SIG-M5 (cell line): ENCODE data around the gene LRRC3.

Experiments
- DNase-seq: peaks from one replicate; lab custom pipeline; 2025; lab: John Stamatoyannopoulos, UW

LRRC3 gene

GRCh38 chr21:44424608-44425306 is 30.6 kb upstream of the LRRC3 start:
- DNase-seq = no peak

DNA sequence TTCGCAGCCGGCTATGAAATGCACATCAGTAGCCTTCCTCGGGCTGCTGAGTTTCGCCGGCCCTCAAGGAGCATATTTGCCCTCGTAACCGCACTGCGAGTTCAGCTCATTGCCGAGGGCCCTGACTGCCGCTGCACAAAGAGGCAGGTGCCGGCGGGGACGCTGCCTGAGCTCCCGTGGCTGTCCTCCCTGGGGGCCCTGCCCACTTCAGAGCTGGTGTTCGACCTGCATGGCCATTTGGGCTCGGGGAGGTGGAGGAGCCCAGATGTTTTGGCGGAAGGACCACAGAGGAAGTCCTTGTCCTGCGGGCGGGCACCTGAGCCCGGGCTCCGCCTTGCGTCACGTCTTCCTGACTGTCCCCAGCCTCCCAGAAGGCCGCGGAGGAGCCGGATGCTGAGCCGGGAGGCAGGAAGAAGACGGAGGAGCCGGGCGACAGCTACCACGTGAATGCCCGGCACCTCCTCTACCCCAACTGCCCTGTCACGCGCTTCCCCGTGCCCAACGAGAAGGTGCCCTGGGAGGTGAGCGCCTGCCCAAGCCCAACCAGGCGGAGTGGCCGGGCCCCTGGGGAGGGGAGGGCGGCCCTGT is 29.9 kb upstream of the LRRC3 start:
- DNase-seq = no peak

GRCh38 chr21:44425895-44426662 is 29.2 kb upstream of the LRRC3 start:
- no peak for DNase-seq

GRCh38 chr21:44426663-44427191 is 28.6 kb upstream of the LRRC3 start:
- no peak for DNase-seq

DNA sequence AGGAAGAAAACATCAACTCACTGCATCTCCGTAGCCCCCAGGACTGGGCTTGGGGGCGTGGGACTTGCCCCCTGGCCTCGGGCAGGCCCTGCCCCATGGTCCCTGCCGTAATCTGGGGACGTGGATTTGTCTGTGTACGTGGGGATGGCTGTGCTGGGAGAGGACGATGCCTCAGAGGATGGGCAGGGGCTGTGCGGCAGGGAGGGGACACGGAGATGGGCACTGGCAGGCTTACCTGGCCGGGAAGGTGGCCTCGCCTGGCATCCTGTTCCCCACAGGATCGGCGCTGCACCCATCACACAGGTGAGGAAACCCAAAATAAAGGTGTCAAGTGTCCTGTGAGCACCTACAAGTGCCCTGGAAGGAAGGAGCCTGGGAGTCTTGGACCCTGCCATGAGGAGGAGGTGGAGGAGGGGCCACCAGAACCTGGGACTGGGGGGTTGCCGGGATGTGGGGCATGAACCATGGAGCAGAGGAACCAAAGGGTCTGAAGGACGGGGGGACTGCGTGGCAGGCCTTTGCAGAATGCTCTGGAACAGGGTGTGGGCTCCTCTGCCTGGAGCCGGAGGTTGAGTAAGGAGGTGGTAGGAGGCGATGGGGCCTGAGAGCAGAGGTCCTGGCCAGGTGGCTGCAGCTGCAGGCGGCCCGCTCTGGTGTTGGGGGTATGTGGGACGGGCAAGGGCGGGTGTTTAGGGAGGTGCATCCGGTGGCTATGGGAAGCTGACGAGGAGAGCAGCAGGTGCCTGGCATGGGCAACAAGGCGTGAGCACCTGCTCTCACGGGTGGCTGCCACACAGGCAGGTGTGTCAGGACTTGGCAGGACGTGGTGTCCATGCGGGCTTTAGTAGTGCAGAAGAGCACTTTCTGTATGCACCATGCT is 27.8 kb upstream of the LRRC3 start:
- no peak for DNase-seq

DNA sequence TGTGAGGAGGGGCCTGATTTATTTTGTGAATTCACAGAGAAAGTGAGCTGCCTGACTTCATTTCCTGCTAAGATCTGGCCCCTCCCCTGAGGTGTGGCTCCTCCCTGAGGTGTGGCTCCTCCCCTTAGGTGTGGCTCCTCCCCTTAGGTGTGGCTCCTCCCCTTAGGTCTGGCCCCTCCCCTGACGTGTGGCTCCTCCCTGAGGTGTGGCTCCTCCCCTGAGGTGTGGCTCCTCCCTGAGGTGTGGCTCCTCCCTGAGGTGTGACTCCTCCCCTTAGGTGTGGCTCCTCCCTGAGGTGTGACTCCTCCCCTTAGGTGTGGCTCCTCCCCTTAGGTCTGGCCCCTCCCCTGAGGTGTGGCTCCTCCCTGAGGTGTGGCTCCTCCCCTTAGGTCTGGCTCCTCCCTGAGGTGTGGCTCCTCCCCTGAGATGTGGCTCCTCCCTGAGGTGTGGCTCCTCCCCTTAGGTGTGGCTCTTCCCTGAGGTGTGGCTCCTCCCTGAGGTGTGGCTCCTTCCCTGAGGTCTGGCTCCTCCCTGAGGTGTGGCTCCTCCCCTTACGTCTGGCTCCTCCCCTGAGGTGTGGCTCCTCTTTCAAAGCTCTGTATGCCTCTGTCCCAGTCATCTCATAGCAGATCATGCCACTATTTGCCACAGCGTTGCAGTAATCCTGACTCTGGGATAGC is 26.9 kb upstream of the LRRC3 start:
- peak; percentile 26 for DNase-seq

GRCh38 chr21:44429894-44430293 is 25.4 kb upstream of the LRRC3 start:
- no peak for DNase-seq

- no peak for DNase-seq
Measured at GRCh38 chr21:44431300-44431699, 24.0 kb upstream of the LRRC3 start.

DNA sequence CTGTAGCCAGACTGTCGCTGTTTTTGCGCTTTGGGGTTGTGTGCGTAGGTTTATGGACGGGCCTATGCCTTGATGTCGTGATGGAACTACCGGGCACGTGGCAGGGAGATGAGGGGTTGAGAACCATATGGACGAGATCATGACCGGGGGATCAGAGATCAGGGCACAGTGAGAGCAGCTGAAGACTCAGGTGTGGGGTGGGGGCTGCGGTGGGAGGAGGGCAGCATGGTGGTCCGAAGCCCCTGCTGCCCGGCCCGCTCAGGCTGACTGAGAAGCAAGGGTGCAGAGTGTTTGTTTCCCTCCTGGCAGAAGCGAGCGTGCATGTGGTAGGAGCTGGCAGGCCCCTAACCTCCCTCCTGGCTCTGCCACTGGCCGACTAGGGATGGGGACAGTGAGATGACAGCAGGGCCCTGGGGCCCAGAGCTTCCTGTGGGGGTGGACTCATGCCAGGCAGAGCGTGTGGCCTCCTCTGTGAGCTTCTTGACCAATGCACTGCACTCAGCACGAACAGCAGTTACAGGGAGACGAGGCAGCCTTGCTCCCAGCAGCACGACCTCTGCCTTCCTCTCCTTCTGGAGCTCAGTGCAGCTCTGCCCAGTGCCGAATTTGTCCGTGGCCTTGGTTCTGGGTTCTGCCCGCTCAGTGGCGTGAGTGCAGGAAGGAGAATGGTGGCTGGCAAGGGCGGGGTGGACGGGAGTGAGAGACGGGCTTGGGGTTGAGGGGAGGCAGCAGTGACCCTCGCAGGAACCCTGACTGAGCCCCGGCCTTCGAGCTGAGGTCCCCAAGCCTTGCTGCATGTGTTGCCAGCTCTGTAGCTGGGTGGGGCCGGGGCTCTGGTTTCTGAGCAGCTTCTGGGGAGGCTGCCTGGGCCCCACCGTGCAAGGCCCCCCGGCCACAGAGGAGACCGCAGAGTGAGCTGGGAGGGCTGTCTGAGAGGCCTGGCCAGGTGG is 22.2 kb upstream of the LRRC3 start:
- DNase-seq = no peak

DNA sequence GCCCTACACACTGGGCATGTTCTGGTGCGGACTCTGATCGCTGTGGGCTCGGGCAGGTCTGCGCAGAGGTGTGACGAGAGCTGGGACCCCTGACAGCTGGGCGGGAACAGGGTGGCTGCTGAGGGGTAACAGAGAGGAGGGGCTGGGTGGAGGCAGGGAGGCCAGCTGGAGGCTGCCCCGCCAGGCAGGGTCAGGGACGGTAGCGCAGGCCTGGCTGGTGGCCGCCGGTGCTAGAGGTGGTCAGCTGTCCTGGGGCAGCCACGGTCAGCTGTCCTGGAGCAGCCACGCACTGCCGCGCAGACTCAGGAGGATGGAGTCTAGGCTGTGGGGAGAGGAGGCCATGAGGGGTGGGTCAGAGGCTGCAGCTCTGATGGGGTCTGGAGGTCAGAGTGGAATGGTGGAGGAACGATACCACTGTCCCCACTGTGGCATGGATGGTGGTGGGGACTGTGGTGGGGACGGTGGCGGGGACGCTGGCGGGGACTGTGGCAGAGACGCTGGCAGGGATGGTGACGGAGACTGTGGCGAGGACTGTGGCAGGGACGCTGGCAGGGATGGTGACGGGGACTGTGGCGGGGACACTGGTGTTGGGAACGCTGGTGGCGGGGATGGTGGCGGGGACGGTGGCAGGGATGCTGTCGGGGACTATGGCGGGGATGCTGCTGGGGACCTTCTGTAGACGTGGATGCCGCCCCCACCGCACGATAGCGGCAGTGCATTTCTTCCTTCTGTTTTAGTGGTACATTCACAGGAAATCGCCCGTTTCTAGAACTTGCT is 21.3 kb upstream of the LRRC3 start:
- DNase-seq = no peak

DNA sequence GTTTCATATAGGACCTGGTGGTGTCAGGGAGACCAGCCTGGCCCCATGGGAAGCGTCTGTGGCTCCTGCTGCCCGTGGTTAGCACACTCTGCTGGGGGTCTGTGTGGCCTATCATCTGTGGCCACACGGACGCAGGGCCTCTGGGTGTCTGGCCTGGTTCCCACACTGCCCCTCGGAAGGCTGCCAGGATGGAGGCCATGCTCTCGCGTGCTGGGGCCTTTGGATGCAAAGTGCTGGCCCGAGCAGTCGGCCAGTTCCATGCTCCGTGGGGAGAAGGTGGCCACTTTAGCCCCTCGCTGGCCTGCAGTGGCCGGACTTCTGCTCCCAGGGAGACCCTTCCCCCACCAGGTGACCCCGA is 20.8 kb upstream of the LRRC3 start:
- DNase-seq = no peak

DNA sequence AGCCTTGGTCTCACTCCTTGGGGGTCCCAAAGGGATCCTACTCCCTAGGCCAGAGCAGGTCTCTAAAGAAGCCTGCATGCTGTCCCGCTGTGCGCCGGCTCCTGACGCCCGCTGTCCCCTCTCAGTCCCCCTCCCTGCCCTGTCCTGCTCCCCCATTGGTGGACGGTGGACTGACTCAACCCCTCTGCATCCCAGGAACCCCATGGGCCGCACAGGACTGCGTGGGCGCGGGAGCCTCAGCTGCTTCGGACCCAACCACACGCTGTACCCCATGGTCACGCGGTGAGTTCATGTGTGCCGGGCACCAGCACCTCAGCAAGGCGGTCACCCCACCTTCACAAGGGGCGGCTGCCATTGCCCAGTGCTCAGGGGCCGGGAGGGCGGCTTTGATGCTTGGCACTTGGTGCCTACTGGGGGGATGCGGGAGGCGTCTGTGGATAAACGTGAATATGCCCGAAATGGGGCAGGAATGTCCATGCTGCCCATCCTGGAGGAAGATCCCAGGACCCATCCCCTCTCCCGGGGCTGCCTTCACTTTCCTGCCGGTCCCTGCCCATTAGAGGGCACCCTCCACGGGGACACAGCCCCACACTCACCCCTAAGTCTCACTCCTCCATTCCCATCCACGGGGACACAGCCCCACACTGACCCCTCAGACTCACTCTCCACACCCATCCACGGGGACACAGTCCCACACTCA is 20.2 kb upstream of the LRRC3 start:
- DNase-seq = no peak

DNA sequence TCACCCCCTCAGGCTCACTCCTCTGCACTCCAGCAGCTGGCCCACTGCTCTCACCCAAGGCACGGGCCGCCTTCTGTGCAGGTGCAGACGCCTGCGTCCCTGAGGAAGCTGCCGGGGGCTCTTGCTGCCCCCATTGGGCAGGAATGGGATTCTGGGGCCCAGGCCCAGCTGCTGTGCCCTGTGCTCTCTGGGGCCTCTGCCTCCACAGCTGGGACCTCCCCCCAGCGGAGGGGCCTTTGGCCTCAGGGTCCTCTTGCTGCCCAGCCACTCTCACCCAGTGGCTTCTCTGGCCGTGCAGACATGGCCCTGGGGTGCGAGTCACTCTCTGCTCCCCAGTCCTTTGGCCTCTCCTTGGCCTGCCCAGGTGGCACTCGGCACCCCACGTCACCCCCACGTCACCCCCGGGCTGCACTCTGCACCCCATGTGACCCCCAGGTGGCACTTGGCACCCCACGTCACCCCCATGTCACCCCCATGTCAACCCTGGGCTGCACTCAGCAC is 19.1 kb upstream of the LRRC3 start:
- no peak for DNase-seq

- DNase-seq = no peak
Measured at GRCh38 chr21:44436958-44437357, 18.4 kb upstream of the LRRC3 start.

DNA sequence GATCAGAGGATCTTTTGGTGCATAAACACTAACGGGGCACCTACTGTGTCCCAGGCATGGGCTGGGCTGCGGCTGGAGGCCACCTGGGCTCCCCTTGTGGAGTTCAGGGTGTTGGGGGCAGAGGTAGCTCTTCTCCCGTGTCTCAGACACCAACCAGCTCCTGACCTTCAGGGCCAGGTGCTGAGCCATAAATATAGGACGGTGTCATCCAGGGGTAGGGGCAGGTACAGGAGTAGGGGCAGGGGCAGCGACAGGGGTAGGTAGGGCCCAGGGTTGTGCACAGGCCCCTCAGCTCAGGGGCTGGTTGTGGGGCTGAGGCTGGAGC is 18.0 kb upstream of the LRRC3 start:
- DNase-seq = no peak

DNA sequence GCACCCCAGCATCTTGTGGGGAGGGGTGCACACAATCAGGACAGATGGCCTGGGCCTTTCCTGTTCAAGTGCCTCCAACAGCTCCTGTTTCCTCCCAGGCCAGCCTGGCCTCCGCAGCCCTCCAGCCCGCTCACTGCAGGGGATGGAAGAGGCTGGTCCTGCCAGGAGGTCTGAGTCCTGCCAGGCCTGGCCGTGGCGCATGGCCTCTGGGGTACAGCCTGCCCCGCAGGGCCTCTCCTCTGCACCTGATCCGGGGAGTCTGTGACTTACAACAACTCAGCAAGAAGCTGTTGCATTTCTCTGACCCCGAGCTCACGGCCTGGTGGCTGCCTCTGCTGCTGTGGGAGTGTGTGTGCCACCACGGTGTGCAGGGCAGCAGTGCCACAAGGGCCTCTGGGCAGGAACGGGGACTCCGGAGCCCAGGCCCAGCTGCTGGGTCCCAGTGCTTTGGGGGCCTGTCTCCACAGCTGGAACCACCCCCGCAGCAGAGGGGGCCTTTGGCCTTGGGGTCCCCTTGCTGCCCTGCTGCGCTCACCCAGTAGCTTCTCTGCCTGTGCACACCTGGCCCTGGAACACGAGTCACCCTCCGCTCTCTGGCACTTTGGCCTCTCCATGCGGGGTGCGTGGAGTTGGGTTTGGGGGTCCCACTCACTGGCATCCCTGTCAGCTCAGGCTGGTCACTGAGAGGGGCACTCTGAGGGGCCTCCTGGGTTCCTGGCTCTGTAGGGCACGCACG is 17.4 kb upstream of the LRRC3 start:
- no peak for DNase-seq

- DNase-seq = no peak
Measured at GRCh38 chr21:44438531-44439210, 16.6 kb upstream of the LRRC3 start.

GRCh38 chr21:44439211-44439600 is 16.1 kb upstream of the LRRC3 start:
- no peak for DNase-seq
